ENCODE measurements around the gene WNT5B. TPM values are rescaled to one million over a fixed set of nuclear protein-coding genes. Genes with fewer than 3 reads are reported as not detected.
A peak's percentile ranks its signal among the peaks of the same experiment; 100 is the strongest.
"Not testable (repeated sequence)": the region's sequence is repeated elsewhere in the genome, so short reads cannot be mapped to it uniquely, and the experiment has no call there.

Gene WNT5B
- total RNA-seq, 2 donors from 2014 or later, result 0.71 to 6.1 TPM

DNA sequence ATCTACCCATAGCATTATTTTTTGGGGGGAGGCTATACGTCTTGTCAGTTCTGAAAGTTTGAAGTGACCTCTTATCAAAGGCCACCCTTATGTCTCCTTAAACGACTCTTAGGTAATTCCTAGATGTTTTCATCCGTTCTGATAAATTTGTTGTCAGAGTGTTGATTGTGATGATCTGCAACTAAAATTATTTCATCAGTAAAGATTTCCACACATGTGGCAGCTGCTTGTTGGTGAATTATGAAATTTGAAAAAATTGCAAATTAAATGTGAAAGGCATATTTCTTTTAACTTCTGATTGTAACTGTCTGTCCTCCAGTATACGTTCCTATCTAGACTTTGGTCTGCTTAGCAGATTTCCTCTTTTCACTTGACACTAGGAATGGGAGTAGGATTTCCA lies 63.2 kb downstream of the WNT5B start:
- Histone ChIP-seq H3K4me3 (ENCODE audit: low read length) (peak overlapping the region; percentile 100), H3K9me3 (ENCODE audit: control insufficient read depth, low read length) (no peaks in the 10 kb centered on the region), H3K27ac (ENCODE audit: low read depth, low read length) (no peak overlapping the region), H3K36me3 (ENCODE audit: control insufficient read depth, insufficient read depth, low read length) (peaks cover 19% of the 10 kb centered on the region), H3K27me3 (ENCODE audit: control insufficient read depth, insufficient read depth, low read length, poor library complexity, severe bottlenecking) (no peaks in the 10 kb centered on the region), H3K4me1 (ENCODE audit: control insufficient read depth, insufficient read depth, low read length) (no peaks in the 10 kb centered on the region), H3K9ac (ENCODE audit: extremely low read depth, low read length, poor library complexity, severe bottlenecking) (peak overlapping the region; percentile 76)
- TF ChIP-seq, protein P1, sequence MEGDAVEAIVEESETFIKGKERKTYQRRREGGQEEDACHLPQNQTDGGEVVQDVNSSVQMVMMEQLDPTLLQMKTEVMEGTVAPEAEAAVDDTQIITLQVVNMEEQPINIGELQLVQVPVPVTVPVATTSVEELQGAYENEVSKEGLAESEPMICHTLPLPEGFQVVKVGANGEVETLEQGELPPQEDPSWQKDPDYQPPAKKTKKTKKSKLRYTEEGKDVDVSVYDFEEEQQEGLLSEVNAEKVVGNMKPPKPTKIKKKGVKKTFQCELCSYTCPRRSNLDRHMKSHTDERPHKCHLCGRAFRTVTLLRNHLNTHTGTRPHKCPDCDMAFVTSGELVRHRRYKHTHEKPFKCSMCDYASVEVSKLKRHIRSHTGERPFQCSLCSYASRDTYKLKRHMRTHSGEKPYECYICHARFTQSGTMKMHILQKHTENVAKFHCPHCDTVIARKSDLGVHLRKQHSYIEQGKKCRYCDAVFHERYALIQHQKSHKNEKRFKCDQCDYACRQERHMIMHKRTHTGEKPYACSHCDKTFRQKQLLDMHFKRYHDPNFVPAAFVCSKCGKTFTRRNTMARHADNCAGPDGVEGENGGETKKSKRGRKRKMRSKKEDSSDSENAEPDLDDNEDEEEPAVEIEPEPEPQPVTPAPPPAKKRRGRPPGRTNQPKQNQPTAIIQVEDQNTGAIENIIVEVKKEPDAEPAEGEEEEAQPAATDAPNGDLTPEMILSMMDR (conservative IDR thresholded peaks at IDR 0.05), result no peak
- peaks cover 3% of the 10 kb centered on the region for H3K9me3 Mint-ChIP-seq
- whole genome bisulfite sequencing, 2 experiments (ENCODE audit: insufficient coverage in 1 of 2, insufficient read length in 1 of 2), result 59% methylated on average over 4 of the region's 4 CpGs; no CpG with 5 or more reads in 1 of the 2 experiments
- no peaks in the 10 kb centered on the region for H3K27me3 Mint-ChIP-seq (ENCODE audit: insufficient read depth)
- DNase-seq, result no peak
- H3K27ac Mint-ChIP-seq, result peak overlapping the region; percentile 94
- peak overlapping the region; percentile 86 for H3K4me3 Mint-ChIP-seq
- H3K4me1 Mint-ChIP-seq, result peaks cover 28% of the 10 kb centered on the region
- peaks cover 21% of the 10 kb centered on the region for H3K36me3 Mint-ChIP-seq (ENCODE audit: low read depth)

DNA sequence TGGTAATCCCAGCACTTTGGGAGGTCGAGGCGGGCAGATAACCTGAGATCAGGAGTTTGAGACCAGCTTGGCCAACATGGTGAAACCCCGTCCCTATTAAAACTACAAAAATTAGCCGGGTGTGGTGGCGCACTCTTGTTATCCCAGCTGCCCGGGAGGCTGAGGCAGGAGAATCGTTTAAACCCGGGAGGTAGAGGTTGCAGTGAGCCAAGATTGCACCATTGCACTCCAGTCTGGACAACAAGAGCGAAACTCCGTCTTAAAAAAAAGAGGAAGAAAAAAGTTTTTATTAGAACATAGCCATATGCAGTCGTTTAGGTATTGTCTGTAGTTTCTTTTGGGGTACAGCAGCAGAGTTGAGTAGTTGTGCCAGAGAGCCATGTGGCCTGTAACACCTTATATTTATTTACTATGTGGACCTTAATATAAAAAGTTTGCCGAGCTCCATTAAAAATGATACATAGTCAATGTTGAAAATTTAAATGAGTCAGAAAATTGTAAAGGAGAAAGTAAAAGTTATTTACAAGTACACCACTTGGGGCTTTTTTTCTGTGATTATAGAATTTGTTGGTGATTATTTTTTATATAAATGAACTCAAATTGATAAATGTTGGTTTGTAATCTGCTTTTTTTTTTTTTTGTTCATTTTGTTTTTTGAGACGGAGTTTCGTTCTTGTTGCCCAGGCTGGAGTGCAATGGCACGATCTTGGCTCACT lies 64.0 kb downstream of the WNT5B start:
- Histone ChIP-seq H3K36me3 (ENCODE audit: control insufficient read depth, insufficient read depth, low read length) (peaks cover 19% of the 10 kb centered on the region), H3K4me1 (ENCODE audit: control insufficient read depth, insufficient read depth, low read length) (peaks cover 4% of the 10 kb centered on the region), H3K27me3 (ENCODE audit: control insufficient read depth, insufficient read depth, low read length, poor library complexity, severe bottlenecking) (no peaks in the 10 kb centered on the region), H3K27ac (ENCODE audit: low read depth, low read length) (no peak overlapping the region), H3K9me3 (ENCODE audit: control insufficient read depth, low read length) (no peaks in the 10 kb centered on the region), H3K9ac (ENCODE audit: extremely low read depth, low read length, poor library complexity, severe bottlenecking) (no peak overlapping the region), H3K4me3 (ENCODE audit: low read length) (peak overlapping the region; percentile 100)
- TF ChIP-seq, protein P1 (conservative IDR thresholded peaks at IDR 0.05), result no peak
- no peaks in the 10 kb centered on the region for H3K27me3 Mint-ChIP-seq (ENCODE audit: insufficient read depth)
- no peak overlapping the region for H3K27ac Mint-ChIP-seq
- DNase-seq, result no peak
- peaks cover 36% of the 10 kb centered on the region for H3K4me1 Mint-ChIP-seq
- peaks cover 21% of the 10 kb centered on the region for H3K36me3 Mint-ChIP-seq (ENCODE audit: low read depth)
- no peaks in the 10 kb centered on the region for H3K9me3 Mint-ChIP-seq
- peak overlapping the region; percentile 86 for H3K4me3 Mint-ChIP-seq
- 96% methylated on average over 13 to 15 of the region's 15 CpGs for whole genome bisulfite sequencing, 2 experiments (ENCODE audit: insufficient coverage in 1 of 2, insufficient read length in 1 of 2)

DNA sequence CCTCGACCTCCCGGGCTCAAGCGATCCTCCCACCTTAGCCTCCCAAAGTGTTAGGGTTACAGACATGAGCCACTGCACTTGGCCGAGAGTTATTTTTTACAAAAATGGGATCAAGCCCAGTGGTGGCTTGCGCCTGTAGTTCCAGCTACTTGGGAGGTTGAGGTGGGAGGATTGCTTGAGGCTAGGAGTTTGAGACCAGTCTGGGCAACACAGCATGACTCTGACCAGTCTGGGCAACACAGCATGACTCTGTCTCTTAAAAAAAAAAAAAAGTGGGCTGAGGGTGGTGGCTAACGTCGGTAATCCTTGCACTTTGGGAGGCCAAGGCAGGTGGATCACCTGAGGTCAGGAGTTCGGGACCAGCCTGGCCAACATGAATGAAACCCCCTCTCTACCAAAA lies 66.1 kb downstream of the WNT5B start:
- Mint-ChIP-seq H3K4me1 (peaks cover 39% of the 10 kb centered on the region), H3K36me3 (ENCODE audit: low read depth) (peaks cover 25% of the 10 kb centered on the region)
- H3K9me3 Mint-ChIP-seq; H3K27me3 ChIP-seq (ENCODE audit: control insufficient read depth, insufficient read depth, low read length, poor library complexity, severe bottlenecking); H3K9ac ChIP-seq (ENCODE audit: extremely low read depth, low read length, poor library complexity, severe bottlenecking); H3K9me3 ChIP-seq (ENCODE audit: control insufficient read depth, low read length); H3K27ac Mint-ChIP-seq; H3K4me3 Mint-ChIP-seq; H3K27ac ChIP-seq (ENCODE audit: low read depth, low read length); DNase-seq; H3K27me3 Mint-ChIP-seq (ENCODE audit: insufficient read depth); H3K4me3 ChIP-seq (ENCODE audit: low read length); H3K4me1 ChIP-seq (ENCODE audit: control insufficient read depth, insufficient read depth, low read length): not testable (repeated sequence)
- 95 to 100% methylated on average over 4 to 8 of the region's 8 CpGs for WGBS, 2 experiments (ENCODE audit: insufficient coverage in 1 of 2, insufficient read length in 1 of 2)
- H3K36me3 ChIP-seq (ENCODE audit: control insufficient read depth, insufficient read depth, low read length), result peaks cover 23% of the 10 kb centered on the region
